PFSK-1 (cell line): Measurements from ENCODE around the gene CDHR3.

Source experiments
- FOXP2 ChIP-seq: optimal IDR thresholded peaks from 2 replicates; pipeline ENCODE3; 2011; ENCODE audit warnings: borderline replicate concordance, control low read depth, inconsistent platforms; ENCODE audit not compliant: insufficient read depth; ENCODE audit errors: extremely low read length, extremely low read depth
- POLR2AphosphoS5 ChIP-seq: IDR thresholded peaks from 2 replicates; pipeline ENCODE4 v1.6.1; 2012; ENCODE audit warnings: low read depth, mild to moderate bottlenecking, control low read depth, low read length, moderate library complexity
- SIN3A ChIP-seq: IDR thresholded peaks from 2 replicates; pipeline ENCODE4 v1.6.1; 2012; ENCODE audit warnings: mild to moderate bottlenecking, low read length, moderate library complexity, borderline replicate concordance; ENCODE audit not compliant: insufficient read depth
- TAF1 ChIP-seq: IDR thresholded peaks from 2 replicates; pipeline ENCODE4 v1.6.1; 2012; ENCODE audit warnings: low read length, control low read depth, borderline replicate concordance; ENCODE audit not compliant: insufficient read depth
- TF ChIP-seq, protein P1 (sequence below), 2 experiments: IDR thresholded peaks; 2 replicates each; pipeline versions ENCODE4 v1.6.1 to v1.8.0; 2011 to 2012; ENCODE audit warnings: low read depth in 2 of 2, low read length in 2 of 2, control low read depth in 1 of 2, inconsistent platforms in 1 of 2, mild to moderate bottlenecking in 1 of 2, moderate library complexity in 1 of 2; ENCODE audit not compliant: insufficient read depth in 1 of 2

Gene CDHR3

DNA sequence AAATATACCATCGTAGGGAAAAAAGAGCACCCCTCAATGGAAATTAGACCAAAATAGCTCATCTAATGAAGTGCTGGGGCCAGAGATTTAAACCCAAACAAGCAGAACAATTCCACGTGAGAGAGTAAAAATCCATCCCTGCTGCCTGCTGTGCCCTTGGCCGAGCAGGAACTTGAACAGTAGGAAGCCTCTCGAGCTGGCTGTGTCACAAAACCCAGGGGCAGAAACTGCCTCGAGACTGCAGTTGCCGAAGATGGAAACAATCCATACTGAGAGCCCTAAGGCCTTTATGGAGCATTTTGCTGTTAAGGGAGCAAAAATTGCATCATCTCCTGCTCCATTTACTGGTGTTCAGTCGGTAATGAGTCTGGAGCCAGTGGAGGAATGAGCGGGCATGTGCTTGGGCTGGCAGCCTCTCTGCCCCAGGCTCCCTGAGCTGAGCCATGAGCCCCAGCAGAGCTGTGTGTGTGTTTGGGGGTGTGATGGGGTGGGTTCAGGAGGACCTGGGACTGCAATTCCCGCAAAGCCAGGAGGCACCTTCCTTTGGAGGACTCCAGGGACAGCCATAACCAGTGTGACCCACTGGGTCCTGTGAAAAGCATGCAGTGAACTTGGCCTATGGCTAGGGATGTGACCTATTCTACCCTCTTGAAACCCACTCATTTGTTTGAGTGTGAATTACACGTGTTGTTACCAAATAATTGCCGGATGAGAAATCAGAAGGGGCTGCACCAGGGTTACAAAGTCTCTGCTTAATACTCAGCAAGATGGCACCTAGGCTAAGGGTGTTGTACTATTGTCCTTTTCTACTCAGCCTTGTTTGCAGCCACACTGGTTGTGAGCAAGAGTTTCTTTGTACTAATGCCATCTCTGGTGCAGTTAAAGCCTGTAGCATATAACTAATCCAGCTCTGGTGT, 58.3 kb downstream of the CDHR3 start:
- TF ChIP-seq SIN3A: no peak
- peak; percentile 31 for TF ChIP-seq FOXP2
- TF ChIP-seq, protein P1, sequence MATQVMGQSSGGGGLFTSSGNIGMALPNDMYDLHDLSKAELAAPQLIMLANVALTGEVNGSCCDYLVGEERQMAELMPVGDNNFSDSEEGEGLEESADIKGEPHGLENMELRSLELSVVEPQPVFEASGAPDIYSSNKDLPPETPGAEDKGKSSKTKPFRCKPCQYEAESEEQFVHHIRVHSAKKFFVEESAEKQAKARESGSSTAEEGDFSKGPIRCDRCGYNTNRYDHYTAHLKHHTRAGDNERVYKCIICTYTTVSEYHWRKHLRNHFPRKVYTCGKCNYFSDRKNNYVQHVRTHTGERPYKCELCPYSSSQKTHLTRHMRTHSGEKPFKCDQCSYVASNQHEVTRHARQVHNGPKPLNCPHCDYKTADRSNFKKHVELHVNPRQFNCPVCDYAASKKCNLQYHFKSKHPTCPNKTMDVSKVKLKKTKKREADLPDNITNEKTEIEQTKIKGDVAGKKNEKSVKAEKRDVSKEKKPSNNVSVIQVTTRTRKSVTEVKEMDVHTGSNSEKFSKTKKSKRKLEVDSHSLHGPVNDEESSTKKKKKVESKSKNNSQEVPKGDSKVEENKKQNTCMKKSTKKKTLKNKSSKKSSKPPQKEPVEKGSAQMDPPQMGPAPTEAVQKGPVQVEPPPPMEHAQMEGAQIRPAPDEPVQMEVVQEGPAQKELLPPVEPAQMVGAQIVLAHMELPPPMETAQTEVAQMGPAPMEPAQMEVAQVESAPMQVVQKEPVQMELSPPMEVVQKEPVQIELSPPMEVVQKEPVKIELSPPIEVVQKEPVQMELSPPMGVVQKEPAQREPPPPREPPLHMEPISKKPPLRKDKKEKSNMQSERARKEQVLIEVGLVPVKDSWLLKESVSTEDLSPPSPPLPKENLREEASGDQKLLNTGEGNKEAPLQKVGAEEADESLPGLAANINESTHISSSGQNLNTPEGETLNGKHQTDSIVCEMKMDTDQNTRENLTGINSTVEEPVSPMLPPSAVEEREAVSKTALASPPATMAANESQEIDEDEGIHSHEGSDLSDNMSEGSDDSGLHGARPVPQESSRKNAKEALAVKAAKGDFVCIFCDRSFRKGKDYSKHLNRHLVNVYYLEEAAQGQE (IDR thresholded peaks at IDR 0.05; ENCODE audit: insufficient read depth in 1 of 2, low read depth in 2 of 2, low read length in 2 of 2): no peak

DNA sequence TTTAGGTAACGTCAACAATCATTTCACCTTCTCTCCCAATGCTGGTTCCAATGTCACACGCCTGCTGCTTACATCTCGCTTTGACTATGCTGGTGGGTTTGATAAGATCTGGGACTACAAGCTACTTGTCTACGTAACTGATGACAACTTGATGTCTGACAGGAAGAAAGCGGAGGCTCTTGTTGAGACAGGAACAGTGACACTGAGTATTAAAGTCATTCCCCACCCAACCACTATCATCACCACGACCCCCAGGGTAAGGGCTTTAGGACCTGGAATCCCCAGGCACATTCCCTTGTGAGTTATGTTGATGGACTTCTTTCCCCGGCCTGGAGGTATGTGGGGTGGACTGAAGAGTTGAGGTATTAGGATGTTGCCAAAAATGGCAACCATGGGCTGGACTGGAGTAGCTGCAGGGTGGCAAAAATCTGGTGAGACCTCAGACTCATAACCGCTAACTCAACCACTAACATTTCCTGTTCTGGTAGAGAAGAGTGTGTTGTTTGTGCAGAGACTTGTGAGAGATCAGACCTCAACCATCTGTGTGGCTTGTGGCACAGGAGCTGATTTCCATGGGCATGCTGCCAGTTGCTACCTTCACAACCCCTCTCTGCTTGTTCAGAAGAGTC, 59.2 kb downstream of the CDHR3 start:
- TF ChIP-seq POLR2AphosphoS5 (no peak), FOXP2 (no peak)

DNA sequence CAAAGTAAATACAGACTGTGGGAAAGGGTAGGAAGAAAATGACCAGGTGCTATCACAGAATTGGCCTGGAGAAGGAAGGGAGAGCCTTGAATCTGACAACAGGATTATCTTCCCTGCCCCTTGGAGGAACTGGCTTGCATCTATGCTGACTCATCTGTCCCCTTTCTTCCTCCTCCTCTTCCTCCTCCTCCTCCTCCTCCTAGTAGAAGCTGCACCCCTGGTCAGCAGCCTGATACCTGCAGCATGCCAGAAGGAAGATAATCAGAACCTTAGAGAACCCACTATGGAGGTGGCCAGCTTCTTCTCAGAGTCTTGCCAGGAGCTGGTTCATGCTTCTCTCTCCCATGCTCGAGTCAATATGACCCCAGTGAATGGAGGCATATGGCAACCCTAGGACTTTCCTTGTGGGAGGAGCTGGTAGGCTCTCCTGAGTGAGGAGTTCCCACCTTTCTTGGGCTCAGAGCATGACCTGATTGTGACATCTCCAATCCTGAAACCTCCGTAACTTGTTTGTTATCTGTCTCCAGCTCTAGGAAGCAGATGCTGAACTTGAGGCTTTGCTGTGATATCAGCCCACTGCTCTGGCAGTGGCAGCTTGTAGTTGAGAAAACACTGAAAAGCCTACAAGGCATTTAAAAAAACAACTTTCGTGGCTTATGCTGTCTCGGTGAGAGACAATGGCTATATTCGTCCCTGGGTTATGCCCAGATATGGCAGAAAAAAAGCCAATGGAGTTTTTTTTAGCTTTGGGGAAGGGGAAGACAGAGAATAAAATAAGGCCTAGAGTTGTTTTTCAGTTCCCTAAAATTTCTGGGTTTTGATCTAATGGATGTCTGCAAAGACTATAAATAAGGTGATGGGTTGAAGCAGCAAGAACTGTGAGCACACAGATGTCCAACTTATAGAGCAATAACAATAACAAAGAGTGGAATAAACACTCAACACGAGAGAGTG, 60.6 kb downstream of the CDHR3 start:
- TF ChIP-seq SIN3A: no peak
- TF ChIP-seq, protein P1 (IDR thresholded peaks at IDR 0.05; ENCODE audit: insufficient read depth in 1 of 2, low read depth in 2 of 2, low read length in 2 of 2): no peak
- TF ChIP-seq TAF1: no peak
- no peak for TF ChIP-seq FOXP2

DNA sequence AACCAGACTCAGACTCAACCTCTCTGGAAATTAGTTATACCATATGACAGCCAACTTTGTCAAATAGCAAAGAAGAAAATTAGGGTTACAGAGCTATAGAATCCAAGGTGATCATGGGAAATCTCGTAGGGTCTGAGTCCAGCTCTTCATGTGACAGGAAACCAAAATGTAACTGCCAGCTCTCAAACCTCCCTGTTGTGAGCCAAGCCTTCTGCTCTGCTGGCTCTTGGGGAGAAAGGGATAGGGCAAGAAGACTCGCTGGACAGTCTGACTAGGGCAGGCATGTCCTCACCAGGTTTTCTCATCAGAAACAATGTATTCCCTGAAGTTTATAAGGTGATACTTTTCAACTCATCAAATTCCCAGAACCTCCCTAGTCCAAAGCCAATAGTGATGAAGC, 63.0 kb downstream of the CDHR3 start:
- TF ChIP-seq FOXP2 (no peak), SIN3A (no peak), TAF1 (no peak), POLR2AphosphoS5 (no peak)
- TF ChIP-seq, protein P1 (IDR thresholded peaks at IDR 0.05; ENCODE audit: insufficient read depth in 1 of 2, low read depth in 2 of 2, low read length in 2 of 2): no peak

DNA sequence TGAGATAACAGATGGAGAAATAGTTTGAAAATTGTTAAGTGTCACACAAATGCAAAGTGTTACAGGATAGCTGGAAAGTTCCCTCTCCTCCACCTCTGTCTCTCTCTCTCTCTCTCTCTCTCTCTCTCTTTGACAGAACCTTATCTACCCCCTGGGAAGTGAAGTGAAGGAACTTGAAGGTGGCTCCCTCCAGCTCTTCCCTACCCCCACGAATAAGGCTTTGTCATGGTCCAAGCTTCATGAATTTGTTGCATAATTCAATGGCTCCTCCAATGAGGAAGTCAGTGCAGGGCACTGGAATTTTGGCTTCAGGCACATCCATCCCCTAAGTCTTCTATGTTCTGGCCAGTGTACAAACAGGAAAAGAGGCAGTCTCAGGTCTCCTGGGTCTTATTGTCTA, 66.4 kb downstream of the CDHR3 start:
- TF ChIP-seq POLR2AphosphoS5 (no peak), FOXP2 (no peak), SIN3A (no peak)
